ENCODE data around the gene SLC44A3. TPM values are rescaled to one million over a fixed set of nuclear protein-coding genes. Genes with fewer than 3 reads are reported as not detected.

Gene SLC44A3
- total and polyA plus RNA-seq, 2 of the 13 experiments (the other 11 are each of a cell fraction or from before 2014, with no cell fraction given): 6.8 to 14.1 TPM

DNA sequence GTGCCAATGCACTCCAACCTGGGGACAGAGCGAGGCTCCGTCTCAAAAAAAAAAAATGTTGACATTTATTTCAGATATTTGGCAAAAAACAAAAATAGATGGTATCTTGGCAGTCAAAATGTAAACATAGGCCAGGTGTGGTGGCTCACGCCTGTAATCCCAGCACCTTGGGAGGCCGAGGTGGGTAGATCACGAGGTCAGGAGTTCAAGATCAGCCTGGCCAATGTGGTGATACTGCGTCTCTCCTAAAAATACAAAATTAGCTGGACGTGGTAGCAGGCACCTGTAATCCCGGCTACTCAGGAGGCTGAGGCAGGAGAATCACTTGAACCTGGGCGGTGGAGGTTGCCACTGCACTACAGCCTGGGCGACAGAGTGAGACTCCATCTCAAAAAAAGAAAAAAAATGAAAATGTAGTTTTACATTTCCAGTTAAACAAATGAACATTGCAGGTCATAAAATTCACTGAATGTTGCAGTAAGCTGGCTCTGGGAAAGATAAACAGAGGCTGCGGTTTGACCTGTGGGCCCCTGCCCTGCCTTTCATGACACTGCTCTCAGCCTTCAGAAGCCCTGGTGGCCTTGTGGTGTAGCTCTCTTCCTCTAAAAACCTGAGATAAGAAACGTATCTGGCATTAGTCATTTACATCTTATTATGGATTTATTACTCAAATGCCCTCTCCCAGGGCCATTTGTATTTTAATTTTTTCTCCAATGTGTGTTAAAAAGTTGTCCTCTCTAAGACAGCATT is 12.2 kb upstream of the SLC44A3 start (continued):
- TF ChIP-seq, protein P1, sequence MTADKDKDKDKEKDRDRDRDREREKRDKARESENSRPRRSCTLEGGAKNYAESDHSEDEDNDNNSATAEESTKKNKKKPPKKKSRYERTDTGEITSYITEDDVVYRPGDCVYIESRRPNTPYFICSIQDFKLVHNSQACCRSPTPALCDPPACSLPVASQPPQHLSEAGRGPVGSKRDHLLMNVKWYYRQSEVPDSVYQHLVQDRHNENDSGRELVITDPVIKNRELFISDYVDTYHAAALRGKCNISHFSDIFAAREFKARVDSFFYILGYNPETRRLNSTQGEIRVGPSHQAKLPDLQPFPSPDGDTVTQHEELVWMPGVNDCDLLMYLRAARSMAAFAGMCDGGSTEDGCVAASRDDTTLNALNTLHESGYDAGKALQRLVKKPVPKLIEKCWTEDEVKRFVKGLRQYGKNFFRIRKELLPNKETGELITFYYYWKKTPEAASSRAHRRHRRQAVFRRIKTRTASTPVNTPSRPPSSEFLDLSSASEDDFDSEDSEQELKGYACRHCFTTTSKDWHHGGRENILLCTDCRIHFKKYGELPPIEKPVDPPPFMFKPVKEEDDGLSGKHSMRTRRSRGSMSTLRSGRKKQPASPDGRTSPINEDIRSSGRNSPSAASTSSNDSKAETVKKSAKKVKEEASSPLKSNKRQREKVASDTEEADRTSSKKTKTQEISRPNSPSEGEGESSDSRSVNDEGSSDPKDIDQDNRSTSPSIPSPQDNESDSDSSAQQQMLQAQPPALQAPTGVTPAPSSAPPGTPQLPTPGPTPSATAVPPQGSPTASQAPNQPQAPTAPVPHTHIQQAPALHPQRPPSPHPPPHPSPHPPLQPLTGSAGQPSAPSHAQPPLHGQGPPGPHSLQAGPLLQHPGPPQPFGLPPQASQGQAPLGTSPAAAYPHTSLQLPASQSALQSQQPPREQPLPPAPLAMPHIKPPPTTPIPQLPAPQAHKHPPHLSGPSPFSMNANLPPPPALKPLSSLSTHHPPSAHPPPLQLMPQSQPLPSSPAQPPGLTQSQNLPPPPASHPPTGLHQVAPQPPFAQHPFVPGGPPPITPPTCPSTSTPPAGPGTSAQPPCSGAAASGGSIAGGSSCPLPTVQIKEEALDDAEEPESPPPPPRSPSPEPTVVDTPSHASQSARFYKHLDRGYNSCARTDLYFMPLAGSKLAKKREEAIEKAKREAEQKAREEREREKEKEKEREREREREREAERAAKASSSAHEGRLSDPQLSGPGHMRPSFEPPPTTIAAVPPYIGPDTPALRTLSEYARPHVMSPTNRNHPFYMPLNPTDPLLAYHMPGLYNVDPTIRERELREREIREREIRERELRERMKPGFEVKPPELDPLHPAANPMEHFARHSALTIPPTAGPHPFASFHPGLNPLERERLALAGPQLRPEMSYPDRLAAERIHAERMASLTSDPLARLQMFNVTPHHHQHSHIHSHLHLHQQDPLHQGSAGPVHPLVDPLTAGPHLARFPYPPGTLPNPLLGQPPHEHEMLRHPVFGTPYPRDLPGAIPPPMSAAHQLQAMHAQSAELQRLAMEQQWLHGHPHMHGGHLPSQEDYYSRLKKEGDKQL (CRISPR knock-in tag; IDR thresholded peaks at IDR 0.05; ENCODE audit: low read depth): peak; percentile 58; the same call in 1 of the 2 replicates
- TF ChIP-seq FOXM1 (CRISPR knock-in tag; IDR thresholded peaks at IDR 0.05) (no peak), SUZ12 (IDR thresholded peaks at IDR 0.05; ENCODE audit: low read depth, low read length) (no peak), ZNF335 (CRISPR knock-in tag; IDR thresholded peaks at IDR 0.05) (no peak), ETV6 (CRISPR knock-in tag; conservative IDR thresholded peaks at IDR 0.05) (no peak), NCOR1 (IDR thresholded peaks at IDR 0.05; ENCODE audit: borderline replicate concordance, low read length) (no peak), PRPF4 (IDR thresholded peaks at IDR 0.05; ENCODE audit: low read depth, low read length, poor library complexity, severe bottlenecking) (no peak), POLR2AphosphoS5 (IDR thresholded peaks at IDR 0.05; ENCODE audit: low read depth, low read length) (no peak), THAP9 (CRISPR knock-in tag; IDR thresholded peaks at IDR 0.05; ENCODE audit: borderline replicate concordance) (no peak), ZNF431 (CRISPR knock-in tag; IDR thresholded peaks at IDR 0.05; ENCODE audit: borderline replicate concordance, low read depth) (no peak), MTF1 (CRISPR knock-in tag; IDR thresholded peaks at IDR 0.05) (no peak), SOX6 (IDR thresholded peaks at IDR 0.05) (no peak), SOX6 (CRISPR knock-in tag; IDR thresholded peaks at IDR 0.05) (peak; percentile 57), U2AF1 (optimal IDR thresholded peaks at IDR 0.05; ENCODE audit: low read depth, low read length) (no peak), SMAD1 (CRISPR knock-in tag; IDR thresholded peaks at IDR 0.05; ENCODE audit: borderline replicate concordance, low read depth) (no peak), ONECUT2 (CRISPR knock-in tag; IDR thresholded peaks at IDR 0.05) (no peak), ZNF460 (CRISPR knock-in tag; IDR thresholded peaks at IDR 0.05; ENCODE audit: borderline replicate concordance) (peak; percentile 64), ZNF343 (CRISPR knock-in tag; IDR thresholded peaks at IDR 0.05) (no peak), CTCF (CRISPR knock-in tag; IDR thresholded peaks at IDR 0.05) (peak; percentile 26; the same call in 1 of the 2 replicates), RFXAP (CRISPR knock-in tag; IDR thresholded peaks at IDR 0.05; ENCODE audit: borderline replicate concordance) (no peak), ZNF605 (CRISPR knock-in tag; IDR thresholded peaks at IDR 0.05) (no peak), POLR2A (IDR thresholded peaks at IDR 0.05; ENCODE audit: insufficient read depth in 1 of 2, low read depth in 2 of 2, low read length in 2 of 2) (no peak)

Measured in HepG2 (cell line).